Psoas muscle (tissue), 8 donors: Measurements from ENCODE around the gene GRK3. TPM values are rescaled to one million over a fixed set of nuclear protein-coding genes. Genes with fewer than 3 reads are reported as not detected.
"Not testable (repeated sequence)": the region's sequence is repeated elsewhere in the genome, so short reads cannot be mapped to it uniquely, and the experiment has no call there.

Experiments used
- ATAC-seq, 4 donors: fragments of 200-7000 bp; cut with Tn5 transposase; one replicate each; pipeline ENCODE4 v1.9.1; 2020; ENCODE audit warnings: moderate library complexity in 3 of 4, mild to moderate bottlenecking in 2 of 4
- DNase-seq, 2 donors: peaks; one replicate each; pipeline ENCODE4 v3.0.0-alpha.2; 2020
- H3K27ac ChIP-seq: fragments of 200-600 bp; one replicate; pipeline ENCODE4 v1.8.0; 2022
- H3K27me3 ChIP-seq, 3 donors: fragments of 200-600 bp in 1 of 3; one replicate each; pipeline versions ENCODE4 v1.6.1 to v1.8.0; 2013 to 2022; ENCODE audit warnings: low read length in 2 of 3, mild to moderate bottlenecking in 2 of 3, moderate library complexity in 1 of 3; ENCODE audit not compliant: insufficient read depth in 3 of 3
- H3K36me3 ChIP-seq, 2 donors: fragments of 200-600 bp in 1 of 2; one replicate each; pipeline versions ENCODE4 v1.6.1 to v1.8.0; 2013 to 2022; ENCODE audit warnings: low read depth in 1 of 2, mild to moderate bottlenecking in 1 of 2, moderate library complexity in 1 of 2; ENCODE audit not compliant: insufficient read depth in 1 of 2
- H3K4me1 ChIP-seq: fragments of 200-600 bp; one replicate; pipeline ENCODE4 v1.8.0; 2022
- H3K4me3 ChIP-seq: fragments of 200-600 bp; one replicate; pipeline ENCODE4 v1.8.0; 2022; ENCODE audit warnings: mild to moderate bottlenecking
- H3K9me3 ChIP-seq: fragments of 200-600 bp; one replicate; pipeline ENCODE4 v1.8.0; 2022
- CTCF ChIP-seq: fragments of 200-600 bp; IDR thresholded peaks from one replicate; pipeline ENCODE4 v1.8.0; 2022; ENCODE audit warnings: antibody characterized with exemption
- WGBS, 3 donors: extraction: QIAGEN DNeasy Blood & Tissue Kit; methylation state at CpG; one replicate each; pipeline versions ENCODE4 v1.1.6 to v1.1.7; 2013; 5-methylcytosine and 5-hydroxymethylcytosine counted together
- intact Hi-C, 2 donors: fragments of 100-400 bp; cut with DNase I; formaldehyde crosslinking; loops; one replicate each; pipeline versions ENCODE4 v1.11.0 to v1.14.2; 2022
- polyA plus RNA-seq, 3 donors: library from polyadenylated mRNA; stranded (reverse); fragments of 200-250 nt; gene quantifications; one replicate each; pipeline ENCODE4 v1.2.3, GENCODE V29; 2013
- total RNA-seq, 4 donors: library from RNA; stranded (reverse); fragmentation: NEBNext Ultra II Directional in 2 of 4; extraction: Animal tissue kit (Norgen Biotek cat#: 25700) in 2 of 4; gene quantifications; one replicate each; pipeline versions ENCODE4 v1.2.1 to v1.2.4, GENCODE V29; 2021 to 2023
- donor health status: healthy with polysubstance abuse.
- donor health status: DM: no; HTN: no; CAD: no; lungs with moderate emphysema.
- donor health status: Bipolar disorder and iron deficiency.
- donor health status: healthy.
- donor health status: DM: yes; HTN: yes; CAD: no.
- donor health status: DM: no; HTN: no; CAD: no.
- donor health status: DM: no; HTN: no; CAD: no.
- donor health status: DM: yes; HTN: yes; CAD: no.

Gene GRK3
- total and polyA plus RNA-seq, 7 donors, result 0.17 to 2.0 (median 1.3) TPM

GRCh38 chr22:25554238-25554671 is 10.2 kb upstream of the GRK3 start:
- H3K9me3 ChIP-seq, result no peaks in the 10 kb centered on the region
- 15 to 43% (median 22%) methylated on average over 1 of the region's 1 CpG for WGBS, 3 donors

GRCh38 chr22:25554689-25555088 is 9.8 kb upstream of the GRK3 start:
- intact Hi-C loops, result no loop called here
- TF ChIP-seq CTCF, result no peak
- Histone ChIP-seq H3K9me3 (no peaks in the 10 kb centered on the region), H3K36me3 (no peaks in the 10 kb centered on the region), H3K4me1 (no peaks in the 10 kb centered on the region), H3K4me3 (no peak overlapping the region), H3K27ac (no peak overlapping the region), H3K27me3 (no peaks in the 10 kb centered on the region)
- WGBS, 3 donors, result 54 to 81% (median 66%) methylated on average over 2 of the region's 2 CpGs
- ATAC-seq, result no peak
- no peak for DNase-seq

More at GRCh38 chr22:25554238-25554671, 10.2 kb upstream of the GRK3 start:
- DNase-seq (no peak), ATAC-seq (no peak)
- TF ChIP-seq CTCF, result no peak
- Histone ChIP-seq H3K4me3 (no peak overlapping the region), H3K27ac (no peak overlapping the region), H3K36me3 (no peaks in the 10 kb centered on the region), H3K4me1 (no peaks in the 10 kb centered on the region), H3K27me3 (no peaks in the 10 kb centered on the region)
- intact Hi-C loops, result no loop called here

GRCh38 chr22:25555586-25555985 is 8.9 kb upstream of the GRK3 start:
- intact Hi-C loops, result no loop called here

GRCh38 chr22:25557218-25557617 is 7.3 kb upstream of the GRK3 start:
- H3K9me3 ChIP-seq, result no peaks in the 10 kb centered on the region
- intact Hi-C loops, result no loop called here
- no peak for TF ChIP-seq CTCF
- ATAC-seq (no peak), DNase-seq (no peak)
- H3K4me3 ChIP-seq, result no peak overlapping the region
- H3K36me3 ChIP-seq, result no peaks in the 10 kb centered on the region
- no peaks in the 10 kb centered on the region for H3K27me3 ChIP-seq
- no peaks in the 10 kb centered on the region for H3K4me1 ChIP-seq
- no peak overlapping the region for H3K27ac ChIP-seq
- 94 to 97% (median 97%) methylated on average over 5 of the region's 5 CpGs for WGBS, 3 donors

More at GRCh38 chr22:25555586-25555985, 8.9 kb upstream of the GRK3 start:
- 49 to 70% (median 58%) methylated on average over 4 of the region's 4 CpGs for WGBS, 3 donors
- H3K4me3 ChIP-seq, result no peak overlapping the region
- H3K27me3 ChIP-seq, result no peaks in the 10 kb centered on the region
- no peak for ATAC-seq
- TF ChIP-seq CTCF, result no peak
- H3K36me3 ChIP-seq, result no peaks in the 10 kb centered on the region
- no peaks in the 10 kb centered on the region for H3K4me1 ChIP-seq
- no peak for DNase-seq
- no peak overlapping the region for H3K27ac ChIP-seq
- H3K9me3 ChIP-seq, result no peaks in the 10 kb centered on the region

DNA sequence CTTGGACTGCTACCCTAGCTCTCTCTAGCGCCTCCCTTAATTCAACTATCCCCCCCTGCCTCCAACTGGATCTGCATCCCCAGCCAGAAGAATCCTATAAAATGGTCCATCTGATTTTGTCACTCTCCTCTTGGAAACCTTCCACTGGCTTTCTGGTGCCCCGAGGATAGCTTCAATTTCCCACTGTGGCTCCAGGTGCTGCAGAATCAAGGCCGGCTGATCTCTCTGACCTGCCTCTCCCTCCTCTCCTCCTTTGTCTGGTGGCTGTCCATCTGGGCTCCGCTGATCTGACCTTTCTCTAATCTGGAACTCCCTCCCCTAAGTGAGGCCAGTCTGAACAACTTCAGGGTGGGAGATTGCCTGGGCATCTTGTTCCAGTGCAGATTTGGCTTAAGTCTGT is 6.1 kb upstream of the GRK3 start:
- Histone ChIP-seq H3K4me1 (no peaks in the 10 kb centered on the region), H3K4me3 (no peak overlapping the region), H3K36me3 (no peaks in the 10 kb centered on the region), H3K27ac (no peak overlapping the region), H3K9me3 (no peaks in the 10 kb centered on the region), H3K27me3 (no peaks in the 10 kb centered on the region)
- 85 to 98% (median 88%) methylated on average over 4 of the region's 4 CpGs for WGBS, 3 donors
- no peak for TF ChIP-seq CTCF
- intact Hi-C loops, result no loop called here
- no peak for ATAC-seq
- no peak for DNase-seq

- not testable (repeated sequence) for DNase-seq, H3K4me1 ChIP-seq, H3K27ac ChIP-seq, H3K36me3 ChIP-seq, ATAC-seq, H3K4me3 ChIP-seq, H3K27me3 ChIP-seq, H3K9me3 ChIP-seq
- intact Hi-C loops, result loop anchor here in 1 of 2 donors (10.0 kb wide), 1 partner anchor 115 kb away; no protein-coding TSS in a partner anchor
- WGBS, 3 donors, result 90 to 94% (median 93%) methylated on average over 4 of the region's 4 CpGs
Observed at GRCh38 chr22:25559910-25560309, 4.6 kb upstream of the GRK3 start.

- DNase-seq, H3K9me3 ChIP-seq, H3K4me3 ChIP-seq, ATAC-seq, H3K36me3 ChIP-seq, H3K27ac ChIP-seq, H3K4me1 ChIP-seq: not testable (repeated sequence)
- intact Hi-C loops, result loop anchor here in 1 of 2 donors (10.0 kb wide), 1 partner anchor 114 kb away; no protein-coding TSS in a partner anchor
- H3K27me3 ChIP-seq, result peaks cover 0 to 13% (median 5%) of the 10 kb centered on the region in 3 donors
- WGBS, 3 donors, result 74 to 81% (median 74%) methylated on average over 3 of the region's 3 CpGs
Observed at GRCh38 chr22:25561182-25561581, 3.3 kb upstream of the GRK3 start.
